Lung (tissue), 12 donors: Measurements from ENCODE around the gene PHGDH. TPM values are rescaled to one million over a fixed set of nuclear protein-coding genes. Genes with fewer than 3 reads are reported as not detected.
"Not testable (repeated sequence)": the region's sequence is repeated elsewhere in the genome, so short reads cannot be mapped to it uniquely, and the experiment has no call there.

ENCODE experiments used
- ATAC-seq: fragments of 200-7000 bp; cut with Tn5 transposase; one replicate; pipeline ENCODE4 v1.9.1; 2020; ENCODE audit warnings: moderate number of reproducible peaks; ENCODE audit not compliant: insufficient read depth, low FRiP score
- DNase-seq, 3 donors: peaks; one replicate each; pipeline ENCODE4 v3.0.0-alpha.2; 2013 to 2017
- H3K27ac ChIP-seq, 2 donors: one replicate each; pipeline ENCODE4 v1.5.1; 2013; ENCODE audit warnings: mild to moderate bottlenecking in 2 of 2, moderate library complexity in 2 of 2, control low read depth in 1 of 2, inconsistent platforms in 1 of 2, low read depth in 1 of 2, low read length in 1 of 2
- H3K27me3 ChIP-seq, 3 donors: one replicate each; pipeline ENCODE4 v1.5.1; 2013; ENCODE audit warnings: low read length in 2 of 3; ENCODE audit not compliant: control insufficient read depth in 3 of 3, insufficient read depth in 3 of 3
- H3K36me3 ChIP-seq, 4 donors: one replicate each; pipeline ENCODE4 v1.5.1; 2013; ENCODE audit warnings: low read length in 4 of 4, mild to moderate bottlenecking in 1 of 4, moderate library complexity in 1 of 4; ENCODE audit not compliant: control insufficient read depth in 4 of 4, insufficient read depth in 4 of 4
- H3K4me1 ChIP-seq, 5 donors: one replicate each; pipeline ENCODE4 v1.5.1; 2013; ENCODE audit warnings: low read length in 5 of 5, mild to moderate bottlenecking in 2 of 5, moderate library complexity in 1 of 5; ENCODE audit not compliant: control insufficient read depth in 5 of 5, insufficient read depth in 5 of 5
- H3K4me3 ChIP-seq: one replicate; pipeline ENCODE4 v1.5.1; 2013; ENCODE audit warnings: mild to moderate bottlenecking, control low read depth, moderate library complexity
- H3K9ac ChIP-seq, 2 donors: one replicate each; pipeline ENCODE4 v1.5.1; 2013; ENCODE audit warnings: low read length in 2 of 2, control low read depth in 1 of 2; ENCODE audit not compliant: insufficient read depth in 1 of 2
- H3K9me3 ChIP-seq, 4 donors: one replicate each; pipeline ENCODE4 v1.5.1; 2013; ENCODE audit warnings: low read length in 3 of 4, mild to moderate bottlenecking in 1 of 4, moderate library complexity in 1 of 4; ENCODE audit not compliant: control insufficient read depth in 4 of 4, insufficient read depth in 3 of 4
- CTCF ChIP-seq: IDR thresholded peaks from 2 replicates; pipeline ENCODE4 v1.5.1; 2012; ENCODE audit warnings: mild to moderate bottlenecking; ENCODE audit errors: control extremely low read depth, extremely low read depth
- WGBS, 2 donors: extraction: QIAGEN DNeasy Blood & Tissue Kit; methylation state at CpG; one replicate each; pipeline ENCODE4 v1.1.7; 2013; 5-methylcytosine and 5-hydroxymethylcytosine counted together
- polyA plus RNA-seq, 2 donors: library from polyadenylated mRNA; stranded (reverse); fragments of 200-250 nt; gene quantifications; one replicate each; pipeline ENCODE4 v1.2.1, GENCODE V29; 2013
- total RNA-seq, 2 donors: library from RNA; depleted of rRNA in 1 of 2; stranded (reverse); fragments of >200 nt in 1 of 2; gene quantifications; one replicate each; pipeline ENCODE4 v1.2.1, GENCODE V29; 2014 to 2021
- donor health status: control.
- donor health status: control.
- donor health status: Bipolar disorder and iron deficiency.
- donor health status: healthy.
- donor health status: DM: yes; HTN: yes; CAD: no.

PHGDH gene
- total and polyA plus RNA-seq, 4 donors, result 28.8 to 133 (median 34.2) TPM

- TF ChIP-seq CTCF, result no peak
- no peak for ATAC-seq
- Histone ChIP-seq H3K9me3 (no peaks in the 10 kb centered on the region), H3K27ac (no peak overlapping the region), H3K9ac (no peak overlapping the region), H3K27me3 (no peaks in the 10 kb centered on the region), H3K4me3 (no peak overlapping the region), H3K4me1 (no peaks in the 10 kb centered on the region), H3K36me3 (no peaks in the 10 kb centered on the region)
- peak in 2 of 3 donors; percentile 7 to 14 for DNase-seq
Measured at GRCh38 chr1:119688810-119689209, 22.9 kb upstream of the PHGDH start.

DNA sequence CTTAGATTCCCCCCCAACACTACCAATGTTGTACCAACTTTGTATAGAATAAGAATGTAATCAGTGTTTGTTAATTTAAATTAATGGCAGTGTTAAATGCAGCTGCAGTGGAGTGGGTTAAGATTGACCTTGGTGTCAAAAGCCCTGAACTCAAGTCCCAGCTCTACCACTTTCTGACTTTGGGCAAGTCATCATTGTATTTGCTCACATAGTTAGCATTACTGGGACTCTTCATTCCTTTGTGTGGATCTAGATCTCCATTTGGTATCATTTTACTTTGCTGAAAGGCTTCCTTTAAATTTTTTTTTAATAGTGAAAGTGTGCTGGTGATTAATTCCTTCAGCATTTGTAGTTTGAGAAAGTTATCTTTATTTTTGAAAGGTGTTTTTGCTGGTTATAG is 22.2 kb upstream of the PHGDH start:
- Histone ChIP-seq H3K27me3 (no peaks in the 10 kb centered on the region), H3K9ac (no peak overlapping the region), H3K4me3 (no peak overlapping the region), H3K36me3 (no peaks in the 10 kb centered on the region), H3K9me3 (no peaks in the 10 kb centered on the region), H3K4me1 (no peaks in the 10 kb centered on the region), H3K27ac (no peak overlapping the region)
- TF ChIP-seq CTCF, result no peak
- DNase-seq, result no peak
- ATAC-seq, result no peak

DNA sequence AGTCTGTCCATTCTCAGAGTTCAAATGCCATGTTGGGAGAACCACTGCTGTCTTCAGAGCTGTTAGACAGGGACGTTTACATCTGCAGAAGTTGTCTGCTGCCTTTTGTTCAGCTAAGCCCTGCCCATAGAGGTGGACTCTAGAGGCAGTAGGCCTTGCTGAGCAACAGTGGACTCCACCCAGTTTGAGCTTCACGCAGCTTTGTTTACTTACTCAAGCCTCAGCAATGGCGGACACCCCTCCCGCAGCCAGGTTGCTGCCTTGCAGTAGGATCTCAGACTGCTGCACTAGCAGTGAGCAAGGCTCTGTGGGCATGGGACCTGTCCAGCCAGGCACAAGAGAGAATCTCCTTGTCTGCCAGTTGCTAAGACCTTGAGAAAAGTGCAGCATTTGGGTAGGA is 14.9 kb upstream of the PHGDH start:
- not testable (repeated sequence) for H3K27ac ChIP-seq, H3K27me3 ChIP-seq, H3K36me3 ChIP-seq, DNase-seq, H3K4me1 ChIP-seq, H3K9me3 ChIP-seq, H3K4me3 ChIP-seq, ATAC-seq, H3K9ac ChIP-seq
- 58 to 67% methylated on average over 4 of the region's 4 CpGs for WGBS, 2 donors

DNA sequence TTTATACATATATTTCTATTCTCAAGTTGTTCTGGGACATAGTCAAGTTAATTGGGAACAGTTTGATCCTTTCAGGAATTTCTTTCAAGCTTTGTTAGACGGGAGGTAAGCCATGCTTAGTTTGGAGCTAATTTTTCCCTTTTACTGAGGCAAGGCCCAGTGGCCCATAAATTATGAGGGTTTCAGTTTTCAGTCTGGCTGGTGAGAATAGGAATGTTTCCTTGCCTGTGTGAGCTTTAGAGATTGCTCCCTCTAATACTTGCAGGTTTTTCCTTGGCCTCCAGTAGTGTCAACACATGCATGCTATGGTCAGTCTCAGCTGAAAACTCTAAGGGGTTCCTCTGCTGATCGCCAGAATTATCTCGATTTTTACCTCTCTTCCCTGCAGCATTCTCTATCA is 14.1 kb upstream of the PHGDH start:
- Histone ChIP-seq H3K4me3 (no peak overlapping the region), H3K4me1 (no peaks in the 10 kb centered on the region), H3K9me3 (peaks cover 0 to 7% (median 3%) of the 10 kb centered on the region in 4 donors), H3K36me3 (peaks cover 0 to 2% (median 0%) of the 10 kb centered on the region in 4 donors), H3K27me3 (no peaks in the 10 kb centered on the region), H3K27ac (no peak overlapping the region), H3K9ac (no peak overlapping the region)
- 90 to 91% methylated on average over 3 of the region's 3 CpGs for WGBS, 2 donors
- TF ChIP-seq CTCF, result no peak
- ATAC-seq (no peak), DNase-seq (no peak)
